HepG2 (cell line): ENCODE data around the gene TSG101.

ENCODE experiments used
- FOXJ3 ChIP-seq: sonication (generic); formaldehyde crosslinking; IDR thresholded peaks from 2 replicates; pipeline ENCODE4 v1.4.0; 2020; ENCODE audit warnings: missing genetic modification reagents, mild to moderate bottlenecking, borderline replicate concordance
- FOXP4 ChIP-seq: sonication (generic); formaldehyde crosslinking; IDR thresholded peaks from 2 replicates; pipeline ENCODE4 v1.4.0; 2020; ENCODE audit warnings: missing genetic modification reagents
- HOXA7 ChIP-seq: sonication (generic); formaldehyde crosslinking; IDR thresholded peaks from 2 replicates; pipeline ENCODE4 v1.8.1; 2022; ENCODE audit warnings: mild to moderate bottlenecking, missing genetic modification reagents, moderate library complexity
- ZNF263 ChIP-seq: sonication (generic); formaldehyde crosslinking; IDR thresholded peaks from 2 replicates; pipeline ENCODE4 v1.4.0; 2020; ENCODE audit warnings: missing genetic modification reagents
- ZNF547 ChIP-seq: sonication (generic); formaldehyde crosslinking; IDR thresholded peaks from 2 replicates; pipeline ENCODE4 v1.5.1; 2020; ENCODE audit warnings: mild to moderate bottlenecking, missing genetic modification reagents
- TF ChIP-seq, protein P1 (sequence below): sonication (generic); formaldehyde crosslinking; IDR thresholded peaks from 2 replicates; pipeline ENCODE4 v1.4.0; 2020; ENCODE audit warnings: mild to moderate bottlenecking, missing genetic modification reagents, borderline replicate concordance

GRCh38 chr11:18485913-18486528 is 40.7 kb downstream of the TSG101 start:
- TF ChIP-seq, protein P1, sequence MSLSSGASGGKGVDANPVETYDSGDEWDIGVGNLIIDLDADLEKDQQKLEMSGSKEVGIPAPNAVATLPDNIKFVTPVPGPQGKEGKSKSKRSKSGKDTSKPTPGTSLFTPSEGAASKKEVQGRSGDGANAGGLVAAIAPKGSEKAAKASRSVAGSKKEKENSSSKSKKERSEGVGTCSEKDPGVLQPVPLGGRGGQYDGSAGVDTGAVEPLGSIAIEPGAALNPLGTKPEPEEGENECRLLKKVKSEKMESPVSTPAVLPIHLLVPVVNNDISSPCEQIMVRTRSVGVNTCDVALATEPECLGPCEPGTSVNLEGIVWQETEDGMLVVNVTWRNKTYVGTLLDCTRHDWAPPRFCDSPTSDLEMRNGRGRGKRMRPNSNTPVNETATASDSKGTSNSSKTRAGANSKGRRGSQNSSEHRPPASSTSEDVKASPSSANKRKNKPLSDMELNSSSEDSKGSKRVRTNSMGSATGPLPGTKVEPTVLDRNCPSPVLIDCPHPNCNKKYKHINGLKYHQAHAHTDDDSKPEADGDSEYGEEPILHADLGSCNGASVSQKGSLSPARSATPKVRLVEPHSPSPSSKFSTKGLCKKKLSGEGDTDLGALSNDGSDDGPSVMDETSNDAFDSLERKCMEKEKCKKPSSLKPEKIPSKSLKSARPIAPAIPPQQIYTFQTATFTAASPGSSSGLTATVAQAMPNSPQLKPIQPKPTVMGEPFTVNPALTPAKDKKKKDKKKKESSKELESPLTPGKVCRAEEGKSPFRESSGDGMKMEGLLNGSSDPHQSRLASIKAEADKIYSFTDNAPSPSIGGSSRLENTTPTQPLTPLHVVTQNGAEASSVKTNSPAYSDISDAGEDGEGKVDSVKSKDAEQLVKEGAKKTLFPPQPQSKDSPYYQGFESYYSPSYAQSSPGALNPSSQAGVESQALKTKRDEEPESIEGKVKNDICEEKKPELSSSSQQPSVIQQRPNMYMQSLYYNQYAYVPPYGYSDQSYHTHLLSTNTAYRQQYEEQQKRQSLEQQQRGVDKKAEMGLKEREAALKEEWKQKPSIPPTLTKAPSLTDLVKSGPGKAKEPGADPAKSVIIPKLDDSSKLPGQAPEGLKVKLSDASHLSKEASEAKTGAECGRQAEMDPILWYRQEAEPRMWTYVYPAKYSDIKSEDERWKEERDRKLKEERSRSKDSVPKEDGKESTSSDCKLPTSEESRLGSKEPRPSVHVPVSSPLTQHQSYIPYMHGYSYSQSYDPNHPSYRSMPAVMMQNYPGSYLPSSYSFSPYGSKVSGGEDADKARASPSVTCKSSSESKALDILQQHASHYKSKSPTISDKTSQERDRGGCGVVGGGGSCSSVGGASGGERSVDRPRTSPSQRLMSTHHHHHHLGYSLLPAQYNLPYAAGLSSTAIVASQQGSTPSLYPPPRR, result no peak
- TF ChIP-seq ZNF263 (CRISPR knock-in tag) (no peak), FOXJ3 (CRISPR knock-in tag) (no peak), FOXP4 (CRISPR knock-in tag) (no peak), HOXA7 (CRISPR knock-in tag) (no peak), ZNF547 (CRISPR knock-in tag) (no peak)
